Astrocyte (in vitro differentiated cells and primary cell): Measurements from ENCODE around the gene TRIL.

Source experiments
- EZH2 ChIP-seq: IDR thresholded peaks from 2 replicates; pipeline ENCODE4 v1.6.1; 2012; ENCODE audit warnings: mild to moderate bottlenecking, low read length, inconsistent platforms; ENCODE audit not compliant: insufficient read depth
- TF ChIP-seq, protein P1 (sequence below): IDR thresholded peaks from 2 replicates; pipeline ENCODE4 v1.5.1; 2011; ENCODE audit warnings: low read depth, mild to moderate bottlenecking, inconsistent platforms, low read length, moderate library complexity; ENCODE audit not compliant: insufficient read depth

DNA sequence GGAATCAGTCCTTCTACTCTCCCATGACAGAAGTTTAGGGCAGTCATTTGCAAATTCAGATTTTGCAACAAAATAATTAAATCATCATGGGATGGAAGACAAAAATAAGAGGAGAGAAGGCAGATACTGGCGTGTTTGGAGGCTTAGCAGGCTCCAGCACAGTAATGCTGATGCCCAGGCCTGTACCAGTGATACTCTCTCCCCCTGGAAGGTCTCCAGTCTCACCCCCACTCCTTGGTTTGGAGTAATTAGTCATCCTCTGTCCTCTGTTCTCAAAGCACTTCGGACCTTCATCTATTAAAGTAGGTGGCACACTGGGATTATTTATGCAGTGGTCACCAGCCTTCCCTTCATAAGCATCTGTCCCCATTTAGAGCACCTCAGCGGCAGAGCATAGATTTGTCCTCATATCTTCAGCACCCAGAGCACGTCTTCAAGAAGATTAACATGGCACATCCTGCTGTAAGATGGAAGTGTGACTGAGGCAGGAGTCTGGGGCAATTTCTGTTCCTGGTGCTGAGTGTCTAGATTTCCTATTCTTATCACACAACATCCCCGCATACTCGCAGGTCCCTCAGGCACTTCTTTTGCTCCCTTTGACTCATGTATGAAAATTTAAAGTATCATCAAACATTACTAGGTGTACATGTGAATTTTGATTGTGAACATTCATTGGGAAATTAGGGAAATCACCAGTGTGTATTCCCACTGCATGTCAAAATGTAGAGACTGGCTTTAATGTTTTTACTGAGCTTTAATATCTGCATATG is 31.3 kb upstream of the TRIL start:
- TF ChIP-seq, protein P1, sequence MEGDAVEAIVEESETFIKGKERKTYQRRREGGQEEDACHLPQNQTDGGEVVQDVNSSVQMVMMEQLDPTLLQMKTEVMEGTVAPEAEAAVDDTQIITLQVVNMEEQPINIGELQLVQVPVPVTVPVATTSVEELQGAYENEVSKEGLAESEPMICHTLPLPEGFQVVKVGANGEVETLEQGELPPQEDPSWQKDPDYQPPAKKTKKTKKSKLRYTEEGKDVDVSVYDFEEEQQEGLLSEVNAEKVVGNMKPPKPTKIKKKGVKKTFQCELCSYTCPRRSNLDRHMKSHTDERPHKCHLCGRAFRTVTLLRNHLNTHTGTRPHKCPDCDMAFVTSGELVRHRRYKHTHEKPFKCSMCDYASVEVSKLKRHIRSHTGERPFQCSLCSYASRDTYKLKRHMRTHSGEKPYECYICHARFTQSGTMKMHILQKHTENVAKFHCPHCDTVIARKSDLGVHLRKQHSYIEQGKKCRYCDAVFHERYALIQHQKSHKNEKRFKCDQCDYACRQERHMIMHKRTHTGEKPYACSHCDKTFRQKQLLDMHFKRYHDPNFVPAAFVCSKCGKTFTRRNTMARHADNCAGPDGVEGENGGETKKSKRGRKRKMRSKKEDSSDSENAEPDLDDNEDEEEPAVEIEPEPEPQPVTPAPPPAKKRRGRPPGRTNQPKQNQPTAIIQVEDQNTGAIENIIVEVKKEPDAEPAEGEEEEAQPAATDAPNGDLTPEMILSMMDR: no peak
- TF ChIP-seq EZH2: no peak
